MM.1S (cell line): ENCODE measurements around the gene MT1B.
"Not testable (repeated sequence)": the region's sequence is repeated elsewhere in the genome, so short reads cannot be mapped to it uniquely, and the experiment has no call there.

ENCODE experiments used
- DNase-seq: peaks from one replicate; pipeline ENCODE4 v3.0.0-alpha.2; 2015
- H2AFZ ChIP-seq: fragments of 300-600 bp; sonication (generic); 2 replicates; pipeline ENCODE4 v1.6.0; 2016; ENCODE audit warnings: antibody characterized with exemption, low read length
- H3F3A ChIP-seq: fragments of 300-600 bp; sonication (generic); 2 replicates; pipeline ENCODE4 v1.6.1; 2016; ENCODE audit warnings: mild to moderate bottlenecking, antibody characterized with exemption, low read length, moderate library complexity, mixed read lengths; ENCODE audit not compliant: insufficient read depth
- H3K27ac ChIP-seq: fragments of 300-600 bp; sonication (generic); 2 replicates; pipeline ENCODE4 v1.5.1; 2016; ENCODE audit warnings: mild to moderate bottlenecking, low read length
- H3K27me3 ChIP-seq: fragments of 300-600 bp; sonication (generic); replicated peaks from 2 replicates; pipeline ENCODE4 v1.6.0; 2016; ENCODE audit warnings: low read length; ENCODE audit not compliant: insufficient read depth
- H3K36me3 ChIP-seq: fragments of 300-600 bp; sonication (generic); replicated peaks from 2 replicates; pipeline ENCODE4 v1.6.1; 2016; ENCODE audit warnings: mild to moderate bottlenecking, low read length, mixed read lengths; ENCODE audit not compliant: insufficient read depth
- H3K4me1 ChIP-seq: fragments of 300-600 bp; sonication (generic); 2 replicates; pipeline ENCODE4 v1.6.1; 2016; ENCODE audit warnings: low read length, mixed read lengths
- H3K4me2 ChIP-seq: fragments of 300-600 bp; sonication (generic); 2 replicates; pipeline ENCODE4 v1.6.0; 2016; ENCODE audit warnings: low read depth, low read length
- H3K4me3 ChIP-seq: fragments of 300-600 bp; sonication (generic); 2 replicates; pipeline ENCODE4 v1.5.1; 2016; ENCODE audit warnings: low read length, mixed read lengths
- H3K79me2 ChIP-seq: fragments of 300-600 bp; sonication (generic); 2 replicates; pipeline ENCODE4 v1.6.1; 2016; ENCODE audit warnings: mixed run types, low read length, mixed read lengths
- H3K9ac ChIP-seq: fragments of 300-600 bp; sonication (generic); 2 replicates; pipeline ENCODE4 v1.6.1; 2016; ENCODE audit warnings: low read length, mixed read lengths
- H3K9me2 ChIP-seq: fragments of 300-600 bp; sonication (generic); replicated peaks from 2 replicates; pipeline ENCODE4 v1.6.1; 2016; ENCODE audit warnings: mild to moderate bottlenecking, low read length, mixed read lengths; ENCODE audit not compliant: insufficient read depth
- H3K9me3 ChIP-seq: fragments of 300-600 bp; sonication (generic); replicated peaks from 2 replicates; pipeline ENCODE4 v1.6.1; 2016; ENCODE audit warnings: mild to moderate bottlenecking, low read length, mixed read lengths; ENCODE audit not compliant: insufficient read depth
- H4K20me1 ChIP-seq: fragments of 300-600 bp; sonication (generic); 2 replicates; pipeline ENCODE4 v1.6.1; 2016; ENCODE audit warnings: mild to moderate bottlenecking, low read length, moderate library complexity, mixed read lengths; ENCODE audit not compliant: insufficient read depth
- CTCF ChIP-seq: fragments of 300-600 bp; sonication (generic); IDR thresholded peaks from 2 replicates; pipeline ENCODE4 v1.5.1; 2016; ENCODE audit warnings: antibody characterized with exemption, low read length, mixed read lengths
- EZH2 ChIP-seq: fragments of 300-600 bp; sonication (generic); optimal IDR thresholded peaks from 2 replicates; pipeline ENCODE3; 2017; ENCODE audit warnings: low read depth, mild to moderate bottlenecking, antibody characterized with exemption, low read length, mixed read lengths
- EZH2phosphoT487 ChIP-seq: fragments of 300-600 bp; sonication (generic); IDR thresholded peaks from 2 replicates; pipeline ENCODE4 v1.6.1; 2018; ENCODE audit warnings: antibody characterized with exemption, low read length

Gene MT1B

DNA sequence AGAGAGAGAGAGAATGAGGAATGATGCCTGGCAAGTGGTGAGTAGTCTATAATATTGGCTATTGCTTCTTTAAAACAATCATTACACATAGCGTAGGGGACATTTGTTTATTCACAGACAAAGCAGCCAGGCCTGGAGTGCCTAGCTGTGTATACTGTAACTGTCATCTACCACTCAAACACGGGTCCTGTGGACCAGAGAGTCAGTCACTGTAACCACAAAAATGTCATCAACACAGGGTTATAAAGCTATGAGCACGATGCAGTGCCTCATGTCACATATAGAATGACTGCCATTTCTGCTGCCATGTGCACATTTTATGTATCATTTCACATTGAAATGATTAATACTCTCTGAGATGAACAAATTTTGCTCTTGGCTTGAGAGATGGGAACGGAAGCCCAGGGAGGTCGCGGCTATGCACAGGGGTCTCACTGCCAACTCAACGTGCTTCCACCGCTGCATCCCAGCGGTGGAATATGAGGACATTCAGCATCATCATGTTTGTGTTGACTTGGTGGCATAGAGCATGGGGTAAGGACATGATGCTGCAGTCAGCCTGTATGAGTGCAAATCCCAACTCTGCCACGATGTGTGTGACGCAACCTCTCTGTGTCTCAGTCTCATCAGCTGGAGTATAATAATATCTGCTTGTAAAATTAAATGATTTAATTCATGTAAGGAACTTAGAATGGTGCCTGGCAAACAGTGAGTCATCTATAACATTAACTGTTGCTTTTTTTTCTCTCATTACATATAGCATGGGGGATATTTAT lies 21.3 kb downstream of the MT1B start:
- no peak for DNase-seq
- Histone ChIP-seq H3K9me2 (no peaks in the 10 kb centered on the region), H3F3A (no peaks in the 10 kb centered on the region), H2AFZ (no peak overlapping the region), H3K36me3 (no peaks in the 10 kb centered on the region), H3K9ac (no peak overlapping the region), H3K9me3 (no peaks in the 10 kb centered on the region), H3K4me2 (no peak overlapping the region), H3K4me1 (no peaks in the 10 kb centered on the region), H3K4me3 (no peak overlapping the region), H3K27me3 (peaks cover 75% of the 10 kb centered on the region), H3K27ac (no peak overlapping the region), H3K79me2 (no peaks in the 10 kb centered on the region), H4K20me1 (no peaks in the 10 kb centered on the region)
- TF ChIP-seq EZH2phosphoT487 (no peak), EZH2 (no peak), CTCF (no peak)

DNA sequence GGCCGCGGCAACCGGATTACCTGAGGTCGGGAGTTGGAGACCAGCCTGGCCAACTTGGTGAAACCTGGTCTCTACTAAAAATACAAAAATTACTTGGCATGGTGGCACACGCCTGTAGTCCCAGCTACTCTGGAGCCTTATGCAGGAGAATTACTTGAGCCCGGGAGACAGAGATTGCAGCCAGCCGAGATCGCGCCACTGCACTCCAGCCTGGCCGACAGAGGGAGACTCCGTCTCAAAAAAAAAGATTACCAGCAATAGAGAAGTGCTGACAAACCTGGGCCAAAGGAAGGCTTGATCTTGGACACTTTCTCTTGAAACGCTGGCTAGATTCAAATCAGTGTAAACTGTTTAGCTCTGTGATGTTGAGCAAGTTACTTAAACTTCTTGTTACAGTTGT lies 22.2 kb downstream of the MT1B start:
- H3K27ac ChIP-seq = no peak overlapping the region
- H3K9me2 ChIP-seq = no peaks in the 10 kb centered on the region
- no peaks in the 10 kb centered on the region for H3F3A ChIP-seq
- no peaks in the 10 kb centered on the region for H3K4me1 ChIP-seq
- no peak overlapping the region for H3K4me3 ChIP-seq
- TF ChIP-seq EZH2phosphoT487 (no peak), CTCF (peak; percentile 45)
- H3K27me3 ChIP-seq = peaks cover 68% of the 10 kb centered on the region
- no peaks in the 10 kb centered on the region for H4K20me1 ChIP-seq
- H3K4me2 ChIP-seq = no peak overlapping the region
- no peaks in the 10 kb centered on the region for H3K79me2 ChIP-seq
- peak; percentile 11 for DNase-seq
- H2AFZ ChIP-seq = no peak overlapping the region
- H3K36me3 ChIP-seq = no peaks in the 10 kb centered on the region
- no peaks in the 10 kb centered on the region for H3K9me3 ChIP-seq
- no peak overlapping the region for H3K9ac ChIP-seq

DNA sequence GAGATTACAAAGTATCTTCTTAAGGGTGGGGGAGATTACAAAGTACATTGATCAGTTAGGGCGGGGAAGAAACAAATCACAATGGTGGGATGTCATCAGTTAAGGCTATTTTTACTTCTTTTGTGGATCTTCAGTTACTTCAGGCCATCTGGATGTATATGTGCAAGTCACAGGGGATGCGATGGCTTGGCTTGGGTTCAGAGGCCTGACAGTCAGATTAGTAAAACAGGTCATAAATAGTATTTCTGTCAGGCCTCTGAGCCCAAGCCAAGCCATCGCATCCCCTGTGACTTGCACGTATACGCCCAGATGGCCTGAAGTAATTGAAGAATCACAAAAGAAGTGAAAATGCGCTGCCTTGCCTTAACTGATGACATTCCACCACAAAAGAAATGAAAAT lies 22.9 kb downstream of the MT1B start:
- not testable (repeated sequence) for H3K9me3 ChIP-seq, H3K36me3 ChIP-seq, H3K27ac ChIP-seq, H4K20me1 ChIP-seq, DNase-seq, H3K4me3 ChIP-seq, H3K9me2 ChIP-seq, H3F3A ChIP-seq, H3K4me1 ChIP-seq, H2AFZ ChIP-seq, H3K79me2 ChIP-seq, H3K9ac ChIP-seq, H3K4me2 ChIP-seq
- peaks cover 61% of the 10 kb centered on the region for H3K27me3 ChIP-seq

DNA sequence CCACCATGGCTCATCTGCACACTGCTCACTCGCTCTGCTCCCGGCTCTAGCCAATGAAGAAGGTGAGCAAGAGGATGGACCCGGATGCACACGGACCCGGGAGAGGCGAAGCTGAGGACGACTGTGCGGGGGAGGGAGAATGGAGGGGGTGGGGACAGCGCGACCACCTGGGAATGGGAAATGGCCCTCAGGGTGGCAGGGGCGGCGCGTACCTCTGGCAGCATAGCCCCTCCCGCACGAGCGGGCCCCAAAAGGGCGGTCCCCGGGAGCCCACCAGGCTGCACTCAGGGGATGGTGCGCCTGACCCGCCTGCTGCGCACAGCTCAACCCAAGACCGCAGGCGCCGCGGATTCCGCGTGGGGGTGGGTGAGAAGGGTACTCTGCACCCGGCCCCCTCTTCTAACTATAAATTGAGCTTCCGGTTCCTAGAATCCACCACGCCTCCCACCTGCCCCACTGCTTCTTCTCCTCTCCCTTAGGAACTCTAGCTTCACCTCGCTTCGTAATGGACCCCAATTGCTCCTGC lies 24.1 kb downstream of the MT1B start:
- Histone ChIP-seq H3K9me3 (no peaks in the 10 kb centered on the region), H3F3A (no peaks in the 10 kb centered on the region), H3K27ac (no peak overlapping the region), H3K27me3 (peaks cover 50% of the 10 kb centered on the region), H3K4me1 (no peaks in the 10 kb centered on the region), H3K4me2 (no peak overlapping the region), H2AFZ (no peak overlapping the region), H3K9me2 (no peaks in the 10 kb centered on the region), H3K9ac (no peak overlapping the region), H3K4me3 (no peak overlapping the region), H4K20me1 (no peaks in the 10 kb centered on the region), H3K79me2 (no peaks in the 10 kb centered on the region), H3K36me3 (no peaks in the 10 kb centered on the region)
- no peak for DNase-seq
- TF ChIP-seq EZH2phosphoT487 = no peak
- TF ChIP-seq CTCF = no peak
- TF ChIP-seq EZH2 = no peak
